IPS-15b (cell line): Measurements from ENCODE around the gene NTNG1.

Source experiments
- H3K27me3 ChIP-seq: one replicate; pipeline ENCODE4 v1.6.1; 2013; ENCODE audit warnings: low read length; ENCODE audit not compliant: control insufficient read depth, insufficient read depth
- H3K36me3 ChIP-seq: one replicate; pipeline ENCODE4 v1.6.1; 2013; ENCODE audit warnings: low read length; ENCODE audit not compliant: control insufficient read depth, insufficient read depth
- H3K4me1 ChIP-seq: one replicate; pipeline ENCODE4 v1.6.1; 2013; ENCODE audit warnings: mild to moderate bottlenecking, low read length; ENCODE audit not compliant: control insufficient read depth, insufficient read depth
- H3K4me3 ChIP-seq: one replicate; pipeline ENCODE4 v1.5.1; 2013; ENCODE audit warnings: low read depth, low read length
- H3K9ac ChIP-seq: one replicate; pipeline ENCODE4 v1.6.1; 2013; ENCODE audit warnings: low read depth, mild to moderate bottlenecking, low read length
- H3K9me3 ChIP-seq: one replicate; pipeline ENCODE4 v1.6.1; 2013; ENCODE audit warnings: mild to moderate bottlenecking, low read length; ENCODE audit not compliant: control insufficient read depth, insufficient read depth

NTNG1 gene

DNA sequence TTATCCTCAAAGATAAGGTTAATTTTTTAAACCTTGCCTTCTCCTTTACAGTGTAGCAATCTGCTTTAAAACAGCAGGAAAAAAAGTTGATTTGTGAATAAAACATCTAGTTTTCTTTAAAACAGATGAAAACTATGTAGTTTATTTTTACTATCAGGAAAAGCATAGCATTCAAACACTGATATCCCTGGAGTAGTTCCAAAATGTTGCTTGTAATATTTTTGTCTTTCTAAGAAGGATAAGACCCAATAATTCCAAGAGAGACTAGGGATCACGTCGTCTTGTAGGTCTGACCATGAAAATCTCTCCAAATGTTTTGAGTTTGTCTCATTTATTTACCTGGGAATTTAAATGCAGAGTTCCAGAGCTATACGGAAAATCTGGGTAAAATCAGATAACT lies 204.0 kb downstream of the NTNG1 start:
- Histone ChIP-seq H3K9me3 (no peaks in the 10 kb centered on the region), H3K9ac (no peak overlapping the region), H3K36me3 (no peaks in the 10 kb centered on the region), H3K27me3 (no peaks in the 10 kb centered on the region), H3K4me1 (no peaks in the 10 kb centered on the region), H3K4me3 (no peak overlapping the region)

DNA sequence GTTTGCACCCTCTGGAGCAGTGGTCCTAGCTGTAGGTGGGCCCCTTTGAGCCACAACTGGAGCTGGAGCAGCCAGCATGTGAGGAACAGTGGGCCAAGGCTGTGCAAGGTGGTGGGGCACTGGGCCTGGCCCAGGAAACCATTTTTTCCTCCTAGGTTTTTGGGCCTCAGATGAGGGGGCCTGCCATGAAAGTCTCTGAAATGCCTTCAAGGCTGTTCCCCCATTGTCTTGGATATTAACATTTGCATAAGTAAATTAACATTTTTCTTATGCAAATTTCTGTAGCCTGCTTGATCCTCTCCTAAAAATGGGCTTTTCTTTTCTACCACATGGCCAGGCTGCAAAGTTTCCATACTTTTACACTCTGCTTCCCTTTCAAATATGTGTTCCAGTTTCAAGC lies 212.0 kb downstream of the NTNG1 start:
- H3K27me3 ChIP-seq = no peaks in the 10 kb centered on the region
- peaks cover 7% of the 10 kb centered on the region for H3K4me1 ChIP-seq
- peaks cover 8% of the 10 kb centered on the region for H3K9me3 ChIP-seq
- H3K36me3 ChIP-seq = no peaks in the 10 kb centered on the region
- H3K9ac ChIP-seq = no peak overlapping the region
- H3K4me3 ChIP-seq = no peak overlapping the region

DNA sequence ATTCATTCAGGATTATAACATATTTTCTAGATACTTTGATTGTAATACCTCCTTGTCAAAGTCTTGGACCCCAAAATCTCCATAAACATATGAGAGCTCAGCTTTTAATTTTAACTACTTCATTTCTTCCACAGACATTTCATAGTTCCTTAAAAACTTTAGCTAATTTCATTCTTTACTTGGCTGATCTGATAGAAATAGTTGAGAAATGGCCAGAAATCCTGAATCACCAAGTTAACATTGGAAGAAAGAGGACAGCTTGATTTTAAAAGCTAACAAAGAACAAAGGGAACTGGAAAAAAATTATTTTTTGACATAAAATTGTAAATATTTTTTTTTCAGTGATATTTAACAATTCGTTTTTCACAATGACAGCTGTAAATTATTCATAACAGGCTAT lies 216.5 kb downstream of the NTNG1 start:
- peaks cover under 1% of the 10 kb centered on the region for H3K9me3 ChIP-seq
- peaks cover 15% of the 10 kb centered on the region for H3K4me1 ChIP-seq
- H3K4me3 ChIP-seq = no peak overlapping the region
- no peaks in the 10 kb centered on the region for H3K27me3 ChIP-seq
- no peak overlapping the region for H3K9ac ChIP-seq
- no peaks in the 10 kb centered on the region for H3K36me3 ChIP-seq

DNA sequence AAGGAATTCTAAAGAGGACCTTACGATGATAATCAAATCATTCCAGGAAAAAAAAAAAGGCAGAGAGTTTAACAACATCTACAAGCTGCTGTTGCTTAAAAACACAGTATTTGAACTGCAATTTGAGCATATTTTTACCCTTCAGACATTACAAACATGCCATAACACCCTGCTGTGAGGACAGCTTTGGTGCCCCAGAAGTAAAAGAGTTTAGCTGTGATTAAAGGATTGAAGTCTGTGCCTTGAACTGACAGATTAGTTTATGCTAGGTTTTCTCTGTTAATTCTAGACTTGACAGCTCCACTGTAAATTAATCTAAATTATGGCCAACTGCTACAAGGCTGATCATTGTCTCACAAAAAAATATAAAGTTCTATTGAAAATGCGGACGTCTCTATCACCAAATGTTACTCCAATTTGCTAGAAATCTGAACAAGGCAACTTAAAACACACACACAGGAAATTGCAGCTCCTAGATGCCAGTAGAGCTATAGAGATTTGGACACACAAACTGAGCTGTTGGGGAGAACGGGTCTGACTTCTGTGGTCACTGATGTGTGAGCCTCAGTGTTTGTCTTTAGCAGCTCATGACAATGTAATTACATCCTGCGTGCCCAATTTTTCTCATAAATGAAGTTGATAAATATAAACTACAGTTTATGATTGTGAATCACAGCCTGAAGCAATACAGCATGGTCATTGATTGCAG lies 217.9 kb downstream of the NTNG1 start:
- H3K36me3 ChIP-seq = no peaks in the 10 kb centered on the region
- no peaks in the 10 kb centered on the region for H3K27me3 ChIP-seq
- H3K4me1 ChIP-seq = peaks cover 8% of the 10 kb centered on the region
- no peaks in the 10 kb centered on the region for H3K9me3 ChIP-seq
- H3K9ac ChIP-seq = no peak overlapping the region
- H3K4me3 ChIP-seq = no peak overlapping the region

DNA sequence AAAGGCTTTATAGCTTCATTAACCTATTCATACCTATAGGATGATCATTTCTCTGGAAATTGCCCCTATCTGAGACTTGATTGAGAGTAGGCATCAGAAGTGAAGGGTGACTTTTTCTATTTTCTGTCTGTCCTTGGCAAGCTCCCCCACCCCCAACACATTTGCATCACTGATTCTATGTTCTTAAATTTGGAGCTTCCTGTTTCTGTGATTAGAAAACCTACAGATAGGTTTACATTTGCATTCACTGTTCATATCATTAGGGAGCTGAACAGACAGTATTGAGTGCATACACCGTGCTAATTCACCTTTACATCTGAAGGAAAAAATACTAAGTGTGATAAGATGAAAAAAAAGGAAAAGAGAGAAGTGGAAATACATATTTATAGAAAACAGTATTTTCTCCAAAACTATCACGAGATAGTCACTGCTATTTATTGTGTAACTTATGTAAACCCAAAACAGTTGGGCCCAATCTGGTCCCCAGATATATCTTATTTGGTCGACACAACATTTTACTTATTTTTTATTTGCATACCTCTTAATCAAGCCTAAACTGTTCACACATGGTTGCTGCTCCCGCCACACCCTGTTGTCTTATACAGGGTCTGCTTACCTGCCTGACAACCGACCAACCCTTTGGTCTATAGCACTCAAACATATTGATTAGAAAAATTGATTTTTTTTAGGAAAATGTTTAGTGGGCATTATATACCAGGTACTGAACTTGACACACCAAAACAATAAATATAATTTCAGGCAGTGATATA lies 218.8 kb downstream of the NTNG1 start:
- peaks cover 8% of the 10 kb centered on the region for H3K4me1 ChIP-seq
- no peaks in the 10 kb centered on the region for H3K36me3 ChIP-seq
- no peaks in the 10 kb centered on the region for H3K9me3 ChIP-seq
- H3K27me3 ChIP-seq = no peaks in the 10 kb centered on the region
- no peak overlapping the region for H3K9ac ChIP-seq
- no peak overlapping the region for H3K4me3 ChIP-seq

DNA sequence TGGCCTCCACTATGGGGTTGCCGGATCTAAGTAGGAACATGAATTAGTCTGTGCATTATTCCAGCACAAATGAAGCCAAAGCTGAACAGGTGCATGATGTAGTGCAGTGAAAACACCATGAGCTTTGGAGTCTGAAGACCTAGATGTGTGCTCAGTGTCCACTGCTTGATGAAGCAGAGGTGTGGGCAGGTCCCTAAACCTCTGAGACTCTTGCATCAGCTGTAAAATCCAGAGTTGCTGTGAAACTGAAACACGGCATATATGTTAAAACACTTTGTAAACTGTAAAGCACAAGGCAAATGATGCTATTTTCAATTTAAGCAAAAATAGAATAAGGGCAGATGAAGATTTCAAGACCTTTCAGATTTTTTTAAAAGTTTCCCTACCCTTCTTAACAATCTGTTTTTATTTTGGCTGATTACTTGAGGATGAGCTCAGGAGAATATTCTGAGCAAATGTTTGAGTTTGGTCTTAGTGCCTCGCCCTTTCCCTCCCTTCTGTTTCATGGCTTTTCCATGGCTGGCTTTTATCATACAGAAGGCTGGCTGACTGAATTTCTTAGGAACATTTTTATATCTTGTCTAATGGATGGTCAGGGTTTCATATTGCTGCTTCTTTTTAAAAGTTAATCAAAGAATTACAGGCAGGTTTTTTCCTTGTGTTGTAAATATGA lies 221.8 kb downstream of the NTNG1 start:
- Histone ChIP-seq H3K36me3 (no peaks in the 10 kb centered on the region), H3K4me3 (no peak overlapping the region), H3K9ac (no peak overlapping the region), H3K27me3 (no peaks in the 10 kb centered on the region), H3K4me1 (peaks cover 8% of the 10 kb centered on the region), H3K9me3 (no peaks in the 10 kb centered on the region)

DNA sequence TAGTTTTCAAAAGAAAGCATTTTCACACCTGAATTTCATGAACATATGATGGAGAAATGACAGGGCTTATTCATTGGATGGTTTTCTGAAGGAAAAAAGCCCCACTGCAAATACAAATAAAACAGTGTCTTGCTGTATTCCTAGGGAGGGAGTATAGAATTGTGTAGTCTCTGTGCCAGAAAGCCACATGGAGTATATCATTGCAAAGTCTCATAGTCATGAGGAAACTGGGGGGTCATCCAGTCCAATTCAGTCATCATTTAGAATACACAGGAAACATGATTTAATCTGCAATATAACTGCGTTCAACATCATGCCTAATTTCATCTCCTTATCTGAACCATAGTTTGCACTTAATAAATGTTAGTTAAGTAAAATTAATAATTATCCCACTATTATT lies 222.3 kb downstream of the NTNG1 start:
- Histone ChIP-seq H3K9ac (no peak overlapping the region), H3K4me1 (peaks cover 8% of the 10 kb centered on the region), H3K27me3 (no peaks in the 10 kb centered on the region), H3K4me3 (no peak overlapping the region), H3K9me3 (no peaks in the 10 kb centered on the region), H3K36me3 (no peaks in the 10 kb centered on the region)

DNA sequence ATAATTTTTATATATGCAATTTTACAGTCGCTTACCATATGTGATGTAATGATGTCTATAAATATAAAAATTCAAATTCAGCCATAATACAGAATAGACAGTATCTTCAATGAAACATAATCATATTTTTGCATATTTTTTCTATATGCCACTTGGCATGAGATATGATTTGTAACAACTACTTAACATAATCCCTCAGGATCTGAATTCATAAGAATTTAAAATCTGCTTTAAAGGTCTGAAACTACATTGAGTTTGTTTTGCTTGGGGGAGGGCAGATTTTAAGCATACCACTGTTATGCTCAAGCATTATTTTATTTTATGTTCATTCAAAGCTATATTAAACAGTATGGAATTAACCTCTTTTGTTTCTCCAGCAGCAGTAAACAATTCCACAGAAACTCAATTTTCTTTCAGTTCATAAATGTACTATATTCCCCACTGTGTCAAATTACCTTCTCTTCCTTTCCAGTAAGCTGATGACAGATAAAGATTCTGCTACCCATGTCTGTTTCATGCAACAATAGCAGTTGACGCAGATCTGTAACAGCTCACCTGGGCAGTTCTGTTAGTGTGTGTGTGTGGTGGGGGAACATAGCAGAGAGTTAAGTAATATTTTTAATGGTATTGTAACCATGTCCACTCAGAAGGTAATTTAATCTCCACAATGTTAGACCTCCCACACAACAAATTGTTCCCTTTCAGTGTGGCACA lies 224.8 kb downstream of the NTNG1 start:
- no peaks in the 10 kb centered on the region for H3K27me3 ChIP-seq
- H3K4me1 ChIP-seq = no peaks in the 10 kb centered on the region
- H3K36me3 ChIP-seq = no peaks in the 10 kb centered on the region
- no peaks in the 10 kb centered on the region for H3K9me3 ChIP-seq
- no peak overlapping the region for H3K9ac ChIP-seq
- no peak overlapping the region for H3K4me3 ChIP-seq

DNA sequence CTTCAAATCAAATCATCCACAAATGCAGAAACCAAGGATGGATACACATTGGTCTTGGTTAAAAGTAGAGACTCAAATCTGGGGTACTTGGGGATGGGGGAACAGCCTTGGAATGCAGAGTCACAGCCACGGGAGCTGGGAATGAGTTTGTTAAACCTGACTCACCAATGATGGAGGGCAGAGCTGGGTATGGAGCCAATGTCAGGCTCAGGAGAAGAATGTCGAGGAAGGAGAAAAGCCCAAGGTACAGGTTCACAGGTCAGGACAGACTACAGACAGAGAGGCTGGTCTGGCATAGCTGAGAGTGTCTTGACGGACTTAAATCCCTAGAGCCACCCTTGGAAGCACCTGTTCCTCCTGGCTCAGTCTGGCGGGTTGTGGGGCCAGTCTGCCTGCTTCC lies 237.6 kb downstream of the NTNG1 start:
- H3K9me3 ChIP-seq = no peaks in the 10 kb centered on the region
- no peaks in the 10 kb centered on the region for H3K27me3 ChIP-seq
- H3K9ac ChIP-seq = no peak overlapping the region
- H3K4me3 ChIP-seq = no peak overlapping the region
- H3K4me1 ChIP-seq = peaks cover 3% of the 10 kb centered on the region
- no peaks in the 10 kb centered on the region for H3K36me3 ChIP-seq

DNA sequence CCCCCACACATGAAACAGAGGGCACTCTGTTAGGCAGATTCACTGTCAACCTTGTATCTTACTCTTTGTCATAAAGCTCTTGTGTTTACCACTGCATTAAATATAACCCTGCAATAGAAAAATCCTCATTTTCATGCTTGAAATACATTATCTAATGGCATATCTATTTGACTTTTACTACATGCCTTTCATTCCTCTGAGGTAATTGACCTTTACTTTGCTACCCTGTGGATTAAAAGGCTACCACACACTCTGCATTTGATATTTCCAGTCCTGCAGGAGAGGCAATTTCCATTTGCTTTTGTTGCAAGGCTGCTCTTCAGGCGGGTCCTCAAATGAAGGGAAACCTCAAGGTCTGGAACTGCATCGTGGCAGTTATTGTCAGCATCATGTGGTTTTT lies 238.0 kb downstream of the NTNG1 start:
- H3K9ac ChIP-seq = no peak overlapping the region
- H3K4me1 ChIP-seq = peaks cover 3% of the 10 kb centered on the region
- no peaks in the 10 kb centered on the region for H3K27me3 ChIP-seq
- no peaks in the 10 kb centered on the region for H3K9me3 ChIP-seq
- H3K36me3 ChIP-seq = no peaks in the 10 kb centered on the region
- no peak overlapping the region for H3K4me3 ChIP-seq

DNA sequence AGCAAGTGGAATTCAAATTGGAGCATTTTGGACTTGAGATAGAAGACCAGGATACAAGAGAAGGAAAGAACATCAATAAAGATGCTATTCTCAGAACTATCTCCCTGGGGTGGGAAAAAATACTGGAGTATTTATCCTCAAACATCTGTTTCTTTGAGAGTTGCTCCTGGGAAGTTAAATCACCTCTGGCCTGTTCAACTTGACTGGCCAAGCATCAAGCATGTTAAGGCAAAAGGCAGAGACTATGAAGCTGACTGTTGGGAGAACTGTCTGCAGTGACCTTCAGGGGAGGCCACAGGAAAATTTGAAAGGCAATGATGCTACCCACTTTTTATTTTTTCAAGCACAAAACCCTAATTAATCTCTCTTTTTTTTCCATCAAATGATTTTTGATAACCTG lies 239.0 kb downstream of the NTNG1 start:
- H3K27me3 ChIP-seq = no peaks in the 10 kb centered on the region
- H3K36me3 ChIP-seq = no peaks in the 10 kb centered on the region
- H3K9ac ChIP-seq = no peak overlapping the region
- H3K4me1 ChIP-seq = peaks cover 3% of the 10 kb centered on the region
- H3K9me3 ChIP-seq = no peaks in the 10 kb centered on the region
- H3K4me3 ChIP-seq = no peak overlapping the region
